Right cardiac atrium (tissue), 5 donors: ENCODE measurements around the gene VIPR2. TPM values are rescaled to one million over a fixed set of nuclear protein-coding genes. Genes with fewer than 3 reads are reported as not detected.

Experiments
- ATAC-seq, 2 donors: fragments of 200-7000 bp; cut with Tn5 transposase; one replicate each; pipeline versions ENCODE4 v1.8.0 to v1.9.1; 2020; ENCODE audit warnings: moderate library complexity in 2 of 2, mild to moderate bottlenecking in 1 of 2
- DNase-seq, 3 donors: peaks; one replicate each; pipeline ENCODE4 v3.0.0-alpha.2; 2020
- H3K27ac ChIP-seq: one replicate; pipeline ENCODE4 v1.5.1; 2013; ENCODE audit warnings: mild to moderate bottlenecking, low read length, control low read depth, moderate library complexity
- H3K27me3 ChIP-seq: one replicate; pipeline ENCODE4 v1.6.1; 2013; ENCODE audit not compliant: control insufficient read depth, insufficient read depth
- H3K4me1 ChIP-seq: one replicate; pipeline ENCODE4 v1.6.1; 2013; ENCODE audit warnings: low read length; ENCODE audit not compliant: control insufficient read depth, insufficient read depth
- H3K4me3 ChIP-seq: one replicate; pipeline ENCODE4 v1.5.1; 2013; ENCODE audit warnings: low read length, control low read depth
- H3K9me3 ChIP-seq: one replicate; pipeline ENCODE4 v1.6.1; 2013; ENCODE audit warnings: low read length; ENCODE audit not compliant: control insufficient read depth
- WGBS: extraction: QIAGEN DNeasy Blood & Tissue Kit; methylation state at CpG from one replicate; pipeline ENCODE4 v1.1.7; 2013; 5-methylcytosine and 5-hydroxymethylcytosine counted together
- intact Hi-C, 4 donors: fragments of 100-400 bp; cut with DNase I; formaldehyde crosslinking; loops; one replicate each; pipeline versions ENCODE4 v1.11.0 to v1.14.0; 2022 to 2023
- polyA plus RNA-seq: library from polyadenylated mRNA; stranded (reverse); fragments of 200-250 nt; gene quantifications from one replicate; pipeline ENCODE4 v1.2.3, GENCODE V29; 2013
- total RNA-seq, 4 donors: library from RNA; stranded (reverse); fragmentation: NEBNext Ultra II Directional; extraction: Animal tissue kit (Norgen Biotek cat#: 25700); gene quantifications; one replicate each; pipeline ENCODE4 v1.2.1, GENCODE V29; 2021
- donor health status: healthy with polysubstance abuse.
- donor health status: DM: no; HTN: yes; CAD: no.
- donor health status: DM: no; HTN: no; CAD: no.
- donor health status: DM: no; HTN: yes; CAD: no; lungs with severe emphysema.
- donor health status: DM: yes; HTN: yes; CAD: no.

Gene VIPR2
- total and polyA plus RNA-seq, 5 donors: 7.3 to 13.7 (median 9.5) TPM

DNA sequence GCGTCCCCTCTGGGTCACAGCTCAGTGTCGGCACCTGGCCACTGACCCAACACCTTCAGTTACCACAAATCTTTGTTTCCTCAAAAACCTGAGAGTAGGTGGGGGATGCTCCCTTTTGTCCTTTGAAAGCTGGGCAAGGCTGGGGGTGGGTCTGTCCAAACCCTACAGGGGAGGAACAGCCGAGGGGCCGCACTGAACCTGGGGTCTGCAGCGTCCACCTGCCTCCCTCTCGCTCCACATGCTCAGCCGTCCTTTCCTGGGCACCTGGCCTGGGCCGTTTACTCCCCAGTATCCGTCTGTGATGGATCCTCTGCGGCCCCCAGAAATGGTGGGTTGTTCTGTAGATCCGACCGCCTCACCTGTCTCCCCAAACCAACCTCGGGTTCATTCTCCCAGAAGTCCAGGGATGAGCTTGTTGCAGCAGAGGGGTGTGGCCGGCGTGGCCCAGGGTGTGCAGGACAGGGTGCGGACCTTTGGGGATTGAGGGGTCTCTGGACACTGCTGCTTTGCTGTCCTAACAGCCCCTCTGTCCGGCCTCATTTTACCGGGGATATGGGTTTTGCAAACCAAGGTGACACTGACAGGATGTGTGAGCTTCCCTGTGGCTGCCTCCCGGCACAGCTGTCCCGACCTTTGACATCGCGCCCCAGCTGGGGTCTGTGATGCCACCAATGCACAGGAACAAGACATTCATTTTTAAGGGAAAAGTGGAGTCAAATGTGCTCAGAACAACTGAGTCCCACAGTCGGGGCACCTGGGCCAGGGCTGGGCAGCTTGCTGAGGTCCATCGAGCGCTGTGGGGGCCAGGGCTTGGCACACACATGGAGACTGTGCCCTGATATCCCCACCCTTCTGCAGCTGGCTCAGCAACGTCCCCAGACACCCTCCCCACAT, 115.9 kb downstream of the VIPR2 start:
- ATAC-seq: no peak
- WGBS: 88% methylated on average over 26 of the region's 26 CpGs
- no peak overlapping the region for H3K27ac ChIP-seq

DNA sequence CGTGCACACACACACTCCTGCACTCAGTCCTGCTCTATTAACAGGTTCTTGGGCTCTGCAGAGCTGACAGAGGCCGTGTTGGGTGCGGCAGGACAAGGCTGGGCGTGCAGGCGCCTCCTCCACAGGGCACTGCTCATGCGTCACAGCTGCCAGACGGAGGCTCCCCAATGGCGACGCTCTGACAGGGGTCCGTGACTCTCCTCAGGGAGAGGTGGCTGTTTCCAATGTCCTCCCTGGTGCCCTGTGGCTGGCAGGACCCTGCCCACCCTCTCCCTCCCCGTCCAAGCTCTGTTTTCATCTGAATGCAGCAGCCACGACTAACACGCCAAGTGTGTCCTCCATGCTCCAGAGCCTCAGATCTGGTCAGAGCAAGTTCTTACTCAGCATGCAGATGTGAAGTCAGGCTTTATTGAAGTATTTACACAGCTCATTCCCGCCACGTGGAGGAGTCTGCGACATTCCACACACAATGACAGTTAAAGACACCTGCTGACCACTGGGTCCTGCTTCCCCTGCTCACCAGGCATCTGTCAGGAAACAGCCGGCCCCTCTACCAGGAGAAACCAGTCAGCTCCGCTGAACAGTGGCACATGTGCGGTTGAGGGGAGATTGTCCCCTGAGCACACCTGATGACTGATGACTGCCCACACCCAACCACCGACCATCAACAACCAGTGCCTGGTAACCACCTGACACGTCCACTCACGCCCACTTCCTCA, 116.7 kb downstream of the VIPR2 start:
- Histone ChIP-seq H3K27ac (no peak overlapping the region), H3K4me3 (no peak overlapping the region), H3K4me1 (no peaks in the 10 kb centered on the region), H3K27me3 (no peaks in the 10 kb centered on the region), H3K9me3 (no peaks in the 10 kb centered on the region)
- WGBS: 78% methylated on average over 22 of the region's 22 CpGs
- intact Hi-C loops: no loop called here
- DNase-seq: peak in 1 of 3 donors; percentile 53
- ATAC-seq: no peak

More for the DNA sequence above, 115.9 kb downstream of the VIPR2 start:
- peak in 2 of 3 donors; percentile 33 to 44 for DNase-seq
- no peaks in the 10 kb centered on the region for H3K9me3 ChIP-seq
- H3K4me1 ChIP-seq: no peaks in the 10 kb centered on the region
- intact Hi-C loops: no loop called here
- H3K27me3 ChIP-seq: no peaks in the 10 kb centered on the region
- H3K4me3 ChIP-seq: no peak overlapping the region

DNA sequence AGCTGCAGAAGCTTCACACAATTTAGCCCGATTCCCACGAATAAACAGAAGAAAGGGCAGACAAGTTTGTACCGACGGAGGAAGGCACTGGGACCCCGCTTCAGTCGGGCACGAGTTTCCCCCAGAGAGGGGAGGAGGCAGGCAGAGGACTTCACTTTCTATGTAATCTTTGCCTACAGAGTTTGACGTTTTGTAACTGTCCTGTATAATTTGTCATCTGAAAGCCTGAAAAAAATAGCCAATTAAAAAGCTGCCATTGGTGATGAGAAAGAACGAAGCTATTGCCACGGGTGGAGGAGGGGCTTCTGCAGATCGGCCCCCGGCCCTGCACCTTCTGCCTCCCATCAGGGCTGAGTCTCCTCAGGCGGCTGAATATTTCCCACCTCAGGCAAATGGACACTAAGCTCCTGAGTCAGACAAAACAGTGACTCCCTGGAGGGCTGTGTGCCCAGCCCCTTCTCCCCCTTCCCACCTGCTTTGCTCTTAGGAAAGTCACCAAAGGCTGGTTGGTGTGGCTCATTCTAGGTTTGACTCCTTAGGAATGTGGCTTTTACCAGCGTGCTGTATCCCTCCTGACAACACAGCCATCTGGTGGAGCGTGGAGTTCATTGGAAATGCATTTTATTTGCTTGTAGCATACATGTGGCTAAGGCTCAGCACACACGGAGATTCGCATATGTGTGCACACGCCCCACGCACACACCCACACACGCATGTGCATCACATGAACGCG, 117.4 kb downstream of the VIPR2 start:
- Histone ChIP-seq H3K4me3 (no peak overlapping the region), H3K27me3 (no peaks in the 10 kb centered on the region), H3K27ac (no peak overlapping the region), H3K9me3 (no peaks in the 10 kb centered on the region), H3K4me1 (no peaks in the 10 kb centered on the region)
- no peak for ATAC-seq
- intact Hi-C loops: no loop called here
- 71% methylated on average over 22 of the region's 22 CpGs for WGBS
- peak in 1 of 3 donors; percentile 13 for DNase-seq

DNA sequence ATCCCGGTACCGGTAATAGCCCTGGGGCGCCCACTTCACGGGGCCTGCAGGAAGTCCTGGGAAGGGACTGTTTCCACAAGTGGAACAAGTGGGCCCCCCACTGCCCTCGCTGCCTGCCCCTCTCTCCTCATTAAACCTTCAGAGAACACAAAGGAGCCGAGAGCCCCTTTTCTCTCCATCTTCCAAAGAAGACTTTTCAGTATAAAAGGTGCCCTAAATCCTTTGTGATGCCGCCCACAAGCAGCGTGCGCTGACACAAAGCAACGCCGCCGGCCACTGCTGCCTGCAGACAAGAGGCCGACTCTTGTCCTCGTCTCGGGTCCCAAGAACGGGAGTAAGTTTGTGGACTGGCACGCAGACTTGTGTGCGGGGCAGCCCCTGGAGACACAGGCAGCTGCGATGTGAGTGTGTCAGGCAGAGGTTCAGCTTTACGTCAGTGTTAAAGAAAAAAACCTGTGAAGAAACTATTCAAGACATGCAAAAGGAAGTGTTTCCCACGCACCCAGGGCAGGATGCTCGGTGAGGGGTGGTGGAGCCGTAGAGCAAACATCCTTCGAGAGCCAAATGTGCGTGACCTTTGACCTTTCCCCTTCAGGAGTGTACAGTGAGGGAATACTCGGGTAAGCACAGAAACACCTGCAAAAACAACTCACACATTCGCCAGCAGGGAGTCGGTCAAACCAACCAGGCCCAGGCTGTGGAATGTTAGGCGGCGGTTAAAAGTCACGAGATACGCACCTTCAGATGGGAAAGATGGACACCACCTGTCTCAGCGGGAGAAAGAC, 118.2 kb downstream of the VIPR2 start:
- intact Hi-C loops: no loop called here
- no peaks in the 10 kb centered on the region for H3K4me1 ChIP-seq
- DNase-seq (peak in 1 of 3 donors; percentile 50), ATAC-seq (no peak)
- no peaks in the 10 kb centered on the region for H3K9me3 ChIP-seq
- no peak overlapping the region for H3K27ac ChIP-seq
- no peaks in the 10 kb centered on the region for H3K27me3 ChIP-seq
- H3K4me3 ChIP-seq: no peak overlapping the region
- 70% methylated on average over 33 of the region's 33 CpGs for WGBS

DNA sequence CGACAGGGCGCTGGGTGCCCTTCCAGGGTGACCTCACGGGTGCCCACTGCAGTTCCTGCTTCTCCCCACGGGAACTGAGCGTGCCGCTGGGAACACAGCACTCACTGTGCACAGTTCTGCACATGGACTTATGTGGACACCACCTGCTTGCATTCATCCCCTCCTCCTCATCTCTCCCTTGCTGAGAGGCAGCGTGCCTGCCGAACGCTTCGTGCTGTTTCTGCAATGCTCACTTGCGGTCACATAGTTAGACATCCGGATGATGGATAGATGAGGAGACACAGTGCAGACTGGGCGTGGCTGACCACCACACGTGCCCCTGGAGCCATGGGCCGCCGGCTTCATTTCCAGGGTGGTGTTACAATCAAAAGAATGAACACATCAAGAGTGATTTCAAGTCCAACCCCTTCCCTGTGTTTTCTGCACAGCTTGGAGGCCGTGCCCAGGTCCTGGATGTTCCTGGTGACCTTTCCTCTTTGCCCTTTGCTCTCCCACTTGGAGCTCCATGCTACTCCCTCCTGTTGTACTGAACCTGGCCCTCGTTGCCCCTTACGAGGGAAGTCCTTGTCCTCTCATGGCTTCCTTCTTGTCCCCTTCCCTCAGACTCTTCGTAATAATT, 119.4 kb downstream of the VIPR2 start:
- Histone ChIP-seq H3K9me3 (no peaks in the 10 kb centered on the region), H3K27ac (no peak overlapping the region), H3K27me3 (no peaks in the 10 kb centered on the region), H3K4me3 (no peak overlapping the region), H3K4me1 (no peaks in the 10 kb centered on the region)
- intact Hi-C loops: no loop called here
- ATAC-seq: no peak
- peak in 2 of 3 donors; percentile 29 to 33 for DNase-seq
- 81% methylated on average over 20 of the region's 20 CpGs for WGBS

DNA sequence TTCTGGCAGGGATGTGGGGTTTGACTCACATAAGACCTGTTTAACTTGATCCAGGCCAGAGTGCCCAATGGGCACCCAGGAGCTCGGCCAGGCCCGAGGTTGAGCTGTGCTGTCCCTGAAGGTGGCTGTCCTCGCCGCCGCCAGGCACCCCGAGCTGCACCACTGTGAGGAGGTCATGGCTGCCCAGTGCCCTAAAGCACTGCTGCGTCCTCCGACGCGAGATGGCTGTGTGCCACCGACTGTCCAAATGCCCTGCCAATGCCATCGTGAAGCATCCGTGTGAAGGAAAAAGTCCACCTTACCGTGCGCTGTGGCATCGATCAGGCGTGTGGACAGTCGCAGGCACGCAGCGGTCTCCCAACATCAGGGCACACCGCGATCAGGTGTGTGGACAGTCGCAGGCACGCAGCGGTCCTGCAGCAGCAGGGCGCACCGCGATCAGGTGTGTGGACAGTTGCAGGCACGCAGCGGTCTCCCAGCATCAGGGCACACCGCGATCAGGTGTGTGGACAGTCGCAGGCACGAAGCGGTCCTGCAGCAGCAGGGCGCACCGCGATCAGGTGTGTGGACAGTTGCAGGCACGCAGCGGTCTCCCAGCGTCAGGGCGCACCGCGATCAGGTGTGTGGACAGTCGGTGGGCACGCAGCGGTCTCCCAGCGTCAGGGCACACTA, 120.3 kb downstream of the VIPR2 start:
- 95% methylated on average over 48 of the region's 48 CpGs for WGBS

DNA sequence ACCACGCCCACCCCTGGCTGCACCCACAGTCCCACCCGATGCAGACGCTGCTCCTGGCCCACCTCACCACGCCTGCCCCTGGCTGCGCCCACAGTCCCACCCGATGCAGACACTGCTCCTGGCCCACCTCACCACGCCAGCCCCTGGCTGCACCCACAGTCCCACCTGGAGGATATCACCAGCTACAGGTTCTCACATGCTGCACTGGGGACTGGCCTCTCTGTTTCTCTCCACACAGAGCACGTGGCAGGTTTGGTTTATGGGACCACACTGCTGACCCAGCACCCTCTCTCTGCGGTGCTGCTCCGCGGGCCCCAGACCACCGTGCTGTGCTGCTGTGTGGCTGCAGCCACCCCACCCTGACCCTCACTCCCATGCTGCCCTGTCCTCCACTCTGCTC, 120.9 kb downstream of the VIPR2 start:
- WGBS: 93% methylated on average over 12 of the region's 12 CpGs

More for the DNA sequence above, 120.3 kb downstream of the VIPR2 start:
- Histone ChIP-seq H3K27ac (no peak overlapping the region), H3K4me3 (no peak overlapping the region), H3K4me1 (no peaks in the 10 kb centered on the region), H3K27me3 (no peaks in the 10 kb centered on the region), H3K9me3 (no peaks in the 10 kb centered on the region)
- intact Hi-C loops: no loop called here
- ATAC-seq (no peak), DNase-seq (peak in 1 of 3 donors; percentile 41)

DNA sequence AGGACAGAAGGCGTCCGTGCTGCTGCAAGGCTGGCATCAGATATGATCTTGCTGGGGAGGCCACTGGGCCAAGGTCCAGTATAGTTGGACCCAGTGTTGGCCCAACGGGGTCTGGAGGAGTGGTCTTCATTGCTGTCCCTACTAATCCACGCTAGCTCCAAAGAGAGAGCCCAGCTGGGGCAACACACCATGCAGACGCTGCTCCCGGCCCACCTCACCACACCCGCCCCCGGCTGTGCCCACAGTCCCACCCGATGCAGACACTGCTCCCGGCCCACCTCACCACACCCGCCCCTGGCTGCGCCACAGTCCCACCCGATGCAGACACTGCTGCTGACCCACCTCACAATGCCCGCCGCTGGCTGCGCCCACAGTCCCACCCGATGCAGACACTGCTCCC, 121.5 kb downstream of the VIPR2 start:
- Histone ChIP-seq H3K9me3 (no peaks in the 10 kb centered on the region), H3K4me3 (no peak overlapping the region), H3K27ac (no peak overlapping the region), H3K4me1 (peaks cover 3% of the 10 kb centered on the region), H3K27me3 (no peaks in the 10 kb centered on the region)
- DNase-seq (peak in 1 of 3 donors; percentile 7), ATAC-seq (no peak)
- intact Hi-C loops: no loop called here
- 93% methylated on average over 17 of the region's 17 CpGs for WGBS

More for the DNA sequence above, 120.9 kb downstream of the VIPR2 start:
- DNase-seq (peak in 1 of 3 donors; percentile 12), ATAC-seq (no peak)
- no peaks in the 10 kb centered on the region for H3K27me3 ChIP-seq
- H3K27ac ChIP-seq: no peak overlapping the region
- no peak overlapping the region for H3K4me3 ChIP-seq
- H3K4me1 ChIP-seq: peaks cover 3% of the 10 kb centered on the region
- H3K9me3 ChIP-seq: no peaks in the 10 kb centered on the region
- intact Hi-C loops: no loop called here

DNA sequence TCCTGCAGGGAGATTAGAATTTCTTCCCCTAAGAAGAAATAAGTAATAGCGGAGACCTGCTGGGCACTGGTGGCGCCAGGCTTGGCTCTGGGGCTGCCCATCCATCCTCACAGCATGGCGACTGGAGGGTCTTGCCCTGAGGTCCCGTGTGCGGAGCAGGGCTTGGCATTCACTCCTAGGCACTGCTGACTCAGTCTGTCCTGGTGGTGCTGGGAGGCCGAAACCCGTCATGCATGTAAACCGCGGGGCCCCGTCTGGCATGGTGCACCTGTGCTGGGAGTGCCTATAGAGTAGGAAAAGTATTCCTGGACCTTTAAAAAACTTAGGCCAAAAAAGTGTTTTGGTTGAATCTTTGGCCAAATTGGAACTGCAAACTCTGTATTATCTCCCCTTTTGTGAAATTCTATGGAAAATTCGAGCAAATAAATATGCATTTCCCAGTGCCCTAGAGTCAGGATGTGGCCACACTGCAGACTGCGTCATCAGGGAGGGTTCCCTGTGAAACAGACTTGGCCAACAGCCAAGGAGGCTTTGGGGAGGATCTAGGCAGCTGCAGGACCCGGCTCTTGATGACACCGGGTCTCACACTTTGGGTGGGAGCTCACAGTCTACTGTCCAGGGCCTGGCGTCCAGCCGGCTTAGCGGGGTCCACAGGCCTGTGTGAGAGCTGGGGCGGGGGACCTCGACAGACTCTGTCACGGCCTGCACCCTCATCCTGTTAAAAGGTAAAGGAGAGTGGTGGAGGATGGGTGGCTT, 122.3 kb downstream of the VIPR2 start:
- DNase-seq (peak in 1 of 3 donors; percentile 47), ATAC-seq (peak in 1 of 2 donors; percentile 70)
- Histone ChIP-seq H3K9me3 (no peaks in the 10 kb centered on the region), H3K4me3 (no peak overlapping the region), H3K27me3 (no peaks in the 10 kb centered on the region), H3K4me1 (peaks cover 3% of the 10 kb centered on the region), H3K27ac (no peak overlapping the region)
- intact Hi-C loops: no loop called here
- WGBS: 82% methylated on average over 20 of the region's 20 CpGs
